ENCODE data around the gene SCT.
A peak's percentile ranks its signal among the peaks of the same experiment; 100 is the strongest.

SCT gene

GRCh38 chr11:621838-622237 lies 5.1 kb downstream of the SCT start:
- DNase-seq = no peak

GRCh38 chr11:620935-621814 lies 5.8 kb downstream of the SCT start:
- no peak for DNase-seq

DNA sequence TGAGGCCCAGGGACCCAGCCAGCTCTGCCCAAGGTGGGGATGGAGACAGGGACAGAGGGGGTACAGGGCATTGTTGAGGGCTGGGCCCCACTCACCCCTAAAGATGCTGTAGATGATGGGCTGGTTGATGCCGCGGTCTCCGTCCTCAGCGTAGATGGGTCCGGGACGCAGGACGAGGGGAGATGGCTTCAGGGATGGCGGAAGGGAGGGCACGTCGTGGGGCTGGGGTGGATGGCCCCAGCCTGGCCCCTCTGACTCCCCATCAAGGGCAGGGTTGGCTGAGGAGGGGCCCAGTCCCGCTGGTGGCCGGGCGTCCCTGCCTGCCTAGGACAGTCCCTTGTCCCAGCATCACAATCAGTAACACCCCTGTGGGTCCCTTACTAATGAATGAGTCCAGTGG lies 6.8 kb downstream of the SCT start:
- DNase-seq = no peak

GRCh38 chr11:619628-620050 lies 7.3 kb downstream of the SCT start:
- DNase-seq = no peak

DNA sequence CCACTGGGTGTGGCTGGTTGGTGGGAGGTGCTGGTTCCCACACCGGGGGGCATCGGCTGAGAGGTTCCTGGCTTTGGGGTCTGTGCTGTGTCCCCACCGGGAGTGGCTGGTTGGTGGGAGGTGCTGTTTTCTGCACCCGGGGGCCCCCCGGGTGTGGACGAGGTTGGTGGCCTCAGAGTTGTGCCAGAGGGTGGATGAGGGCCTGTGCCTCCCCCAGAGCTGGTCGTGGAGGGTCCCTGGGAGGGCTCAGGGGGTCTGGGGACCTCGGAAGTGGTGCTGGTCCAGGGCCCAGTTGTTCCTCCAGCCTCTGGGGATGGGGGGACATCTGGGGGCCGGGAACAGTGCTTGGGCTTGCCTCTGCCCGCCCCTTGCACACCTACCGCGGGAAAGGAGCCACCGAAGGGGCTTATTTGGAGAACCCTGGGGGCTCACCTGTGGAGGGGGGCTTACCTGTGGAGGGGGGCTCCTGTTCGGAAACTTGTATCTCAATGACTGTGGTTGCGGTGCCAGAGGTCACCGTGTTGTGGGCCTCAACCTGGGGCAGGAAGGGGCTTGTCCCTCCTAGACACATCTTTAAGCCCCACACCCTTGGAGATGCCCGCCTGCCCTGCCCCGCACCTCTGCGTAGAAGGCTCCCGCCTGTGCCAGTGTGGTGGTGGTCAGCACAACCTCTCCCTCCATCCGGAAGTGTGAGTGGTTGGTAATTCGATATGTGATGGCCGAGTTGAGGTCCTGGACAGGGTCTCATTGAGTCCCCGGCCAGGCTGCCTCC lies 7.9 kb downstream of the SCT start:
- DNase-seq = no peak

- DNase-seq = no peak
Observed at GRCh38 chr11:617912-618682, 8.9 kb downstream of the SCT start.

DNA sequence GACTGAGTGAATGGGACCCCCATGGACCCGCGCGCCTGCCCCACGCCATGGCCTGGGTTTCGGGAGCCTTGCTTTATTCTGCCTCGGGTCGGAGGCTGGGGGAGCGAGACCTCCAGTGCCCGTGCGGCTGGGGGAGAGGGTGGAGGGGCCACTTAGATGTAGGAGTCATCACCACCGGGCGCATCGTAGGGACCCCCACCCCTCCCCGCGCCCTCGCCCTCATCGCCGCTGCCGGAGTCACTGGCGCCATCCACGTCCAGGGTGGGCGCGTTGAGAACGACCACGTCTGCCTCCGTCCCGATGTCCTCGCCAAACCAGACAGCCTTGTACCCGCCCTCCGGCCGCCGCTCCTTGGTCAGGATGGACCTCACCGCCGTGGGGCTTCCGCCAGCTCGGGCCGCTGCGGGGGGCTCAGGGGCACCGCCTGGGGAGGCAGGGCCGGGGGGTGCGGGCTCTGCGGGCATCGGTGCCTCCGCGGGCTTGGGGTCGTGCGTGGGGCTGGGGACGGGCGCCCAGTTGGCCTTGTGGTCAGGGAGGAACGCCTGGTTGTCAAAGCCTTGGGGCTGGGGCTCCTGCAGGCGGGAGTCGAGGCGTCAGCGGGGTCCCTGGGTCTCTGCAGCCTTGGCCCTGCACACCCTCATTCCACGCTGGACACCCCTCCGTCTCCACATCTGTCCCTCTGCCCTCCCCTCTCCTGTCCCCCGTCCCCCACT lies 9.6 kb downstream of the SCT start:
- DNase-seq = no peak

DNA sequence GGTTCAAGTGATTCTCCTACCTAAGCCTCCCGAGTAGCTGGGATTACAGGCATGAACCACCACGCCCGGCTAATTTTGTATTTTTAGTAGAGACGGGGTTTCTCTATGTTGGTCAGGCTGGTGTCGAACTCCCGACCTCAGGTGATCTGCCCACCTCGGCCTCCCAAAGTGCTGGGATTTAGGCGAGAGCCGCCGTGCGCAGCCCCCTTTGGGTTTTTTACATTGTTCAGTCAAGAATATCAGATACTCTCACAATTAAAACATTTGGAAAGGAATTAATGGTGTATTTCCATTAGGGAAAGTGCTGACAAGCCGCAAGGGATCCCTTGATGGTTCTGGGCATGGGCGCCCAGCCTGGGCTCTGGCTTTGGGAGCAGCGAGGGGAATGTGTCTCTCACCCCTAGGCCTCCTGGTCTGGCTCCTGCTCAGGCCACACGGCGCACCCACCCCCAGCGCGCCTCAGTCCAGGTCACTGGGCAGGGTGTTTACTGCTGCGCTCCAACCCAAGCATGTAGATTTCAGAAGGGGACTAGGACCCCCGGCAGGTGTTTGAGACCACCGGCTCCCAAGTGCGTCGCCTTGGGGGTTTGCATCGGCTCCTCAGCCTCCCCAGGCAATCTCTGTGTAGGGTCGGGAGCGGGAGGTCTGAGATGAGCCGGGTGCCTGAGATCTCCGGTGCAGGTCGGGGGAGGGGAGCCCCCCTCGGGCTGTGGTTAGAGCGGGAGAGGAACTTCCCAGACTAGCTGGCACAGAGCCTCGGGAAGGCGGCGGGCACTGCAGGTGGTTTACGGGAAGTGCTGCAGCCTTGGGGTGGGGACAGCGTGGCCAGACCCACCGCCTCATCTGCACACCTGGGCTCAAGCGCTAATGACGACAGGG lies 10.4 kb downstream of the SCT start:
- DNase-seq = peak in 1 of 2 donors; percentile 25

DNA sequence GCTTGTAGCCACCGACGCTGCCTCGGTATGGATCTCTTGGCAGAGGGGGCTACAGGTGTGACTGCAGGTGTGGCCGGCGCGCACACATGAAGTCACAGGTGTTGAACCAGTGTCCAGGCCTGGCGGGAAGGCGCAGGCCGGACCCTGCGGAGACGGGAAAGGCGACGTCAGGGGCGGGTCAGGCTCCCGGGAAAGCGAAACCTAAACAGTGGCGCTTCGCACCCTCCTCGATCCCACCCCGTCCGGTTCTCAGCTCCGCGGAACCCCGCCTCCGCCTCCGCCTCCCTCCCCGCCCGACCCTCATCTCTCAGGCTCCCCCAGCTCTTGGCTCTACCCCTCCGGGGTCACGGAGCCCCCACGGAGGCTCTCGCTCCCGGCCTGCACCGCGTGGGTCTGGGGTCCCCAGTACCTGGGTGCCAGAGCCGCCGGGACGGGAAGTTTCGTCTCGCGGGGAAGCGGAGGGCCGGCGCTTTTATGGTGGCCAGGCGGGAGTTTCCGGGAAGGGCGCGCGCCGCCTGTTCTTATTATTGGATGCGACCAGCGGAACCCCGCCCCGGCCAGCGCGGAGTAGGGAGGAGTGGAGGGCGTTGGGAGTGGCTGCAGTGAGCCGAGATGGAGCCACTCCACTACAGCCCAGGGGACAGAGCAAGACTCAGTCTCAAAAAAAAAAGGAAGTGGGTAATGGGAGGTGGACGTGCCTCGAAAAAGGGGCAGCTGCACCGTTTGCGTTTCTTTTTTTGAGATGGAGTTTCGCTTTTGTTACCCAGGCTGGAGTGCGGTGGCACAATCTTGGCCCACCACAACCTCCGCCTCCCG lies 11.3 kb downstream of the SCT start, which contains the start of gene IRF7:
Gene IRF7, minus strand, starts transcription at position 447 of the 816 bp plus-strand sequence. CDS start 586 bp downstream, outside the sequence.
- DNase-seq = peak; percentile 95 to 96

- DNase-seq = peak in 1 of 2 donors; percentile 41
Observed at GRCh38 chr11:614623-615503, 12.1 kb downstream of the SCT start.

DNA sequence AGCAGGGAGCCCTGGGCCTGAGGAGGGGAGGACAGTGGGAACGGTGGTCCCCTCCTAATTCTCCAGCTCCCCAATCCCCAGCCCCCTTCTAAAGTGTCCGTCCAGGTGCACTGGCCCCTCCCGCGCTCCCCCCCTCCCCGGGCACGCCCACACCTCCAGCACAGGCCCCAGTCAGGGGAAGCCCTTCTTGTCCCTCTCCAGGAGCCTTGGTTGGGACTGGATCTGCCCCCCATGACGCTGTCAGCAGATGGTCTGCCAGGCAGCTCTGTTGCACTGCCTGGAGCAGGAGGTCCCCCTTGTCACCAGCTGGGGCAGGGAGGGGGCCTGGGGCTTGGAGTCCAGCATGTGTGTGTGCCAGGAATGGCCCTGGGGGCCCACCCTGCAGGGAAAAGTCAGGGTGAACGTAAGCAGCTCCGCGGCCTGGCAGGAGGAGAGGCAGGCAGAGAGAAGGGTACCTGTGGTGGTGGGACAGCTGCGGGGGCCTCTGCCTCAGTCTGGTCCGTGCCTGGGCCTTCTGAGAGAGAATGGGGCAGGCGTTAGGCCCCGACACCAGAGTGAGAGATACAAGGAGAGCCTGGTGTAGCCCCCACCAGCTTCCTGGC lies 12.9 kb downstream of the SCT start:
- peak; percentile 32 to 48 for DNase-seq

GRCh38 chr11:613369-613968 lies 13.5 kb downstream of the SCT start:
- peak; percentile 86 to 90 for DNase-seq

DNA sequence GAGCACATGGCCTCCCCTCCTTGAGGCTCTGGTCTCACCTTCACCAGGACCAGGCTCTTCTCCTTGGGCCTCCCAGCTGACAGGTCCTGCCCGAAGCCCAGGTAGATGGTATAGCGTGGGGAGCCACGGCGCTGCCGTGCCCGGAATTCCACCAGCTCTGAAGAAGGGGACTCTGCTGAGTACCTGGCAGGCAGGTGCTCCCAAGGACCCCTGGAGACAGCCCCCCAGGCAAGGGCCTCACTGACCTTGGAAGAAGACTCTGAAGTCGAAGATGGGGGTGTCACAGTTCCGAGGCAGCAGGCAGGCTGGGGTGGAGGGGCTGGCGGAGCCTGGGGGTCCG lies 14.1 kb downstream of the SCT start:
- no peak for DNase-seq

- peak; percentile 55 to 56 for DNase-seq
Observed at GRCh38 chr11:612201-612960, 14.6 kb downstream of the SCT start.

GRCh38 chr11:611001-611996 lies 15.7 kb downstream of the SCT start:
- DNase-seq = peak; percentile 43 to 46

- peak in 1 of 2 donors; percentile 22 for DNase-seq
Observed at GRCh38 chr11:610146-610801, 16.7 kb downstream of the SCT start.
